GM18526 (cell line): ENCODE results near the gene SYTL2.

Source experiments
- POLR2A ChIP-seq: IDR thresholded peaks from 3 replicates; pipeline ENCODE4 v1.6.1; 2011; ENCODE audit not compliant: insufficient read length; ENCODE audit errors: extremely low read depth

SYTL2 gene

DNA sequence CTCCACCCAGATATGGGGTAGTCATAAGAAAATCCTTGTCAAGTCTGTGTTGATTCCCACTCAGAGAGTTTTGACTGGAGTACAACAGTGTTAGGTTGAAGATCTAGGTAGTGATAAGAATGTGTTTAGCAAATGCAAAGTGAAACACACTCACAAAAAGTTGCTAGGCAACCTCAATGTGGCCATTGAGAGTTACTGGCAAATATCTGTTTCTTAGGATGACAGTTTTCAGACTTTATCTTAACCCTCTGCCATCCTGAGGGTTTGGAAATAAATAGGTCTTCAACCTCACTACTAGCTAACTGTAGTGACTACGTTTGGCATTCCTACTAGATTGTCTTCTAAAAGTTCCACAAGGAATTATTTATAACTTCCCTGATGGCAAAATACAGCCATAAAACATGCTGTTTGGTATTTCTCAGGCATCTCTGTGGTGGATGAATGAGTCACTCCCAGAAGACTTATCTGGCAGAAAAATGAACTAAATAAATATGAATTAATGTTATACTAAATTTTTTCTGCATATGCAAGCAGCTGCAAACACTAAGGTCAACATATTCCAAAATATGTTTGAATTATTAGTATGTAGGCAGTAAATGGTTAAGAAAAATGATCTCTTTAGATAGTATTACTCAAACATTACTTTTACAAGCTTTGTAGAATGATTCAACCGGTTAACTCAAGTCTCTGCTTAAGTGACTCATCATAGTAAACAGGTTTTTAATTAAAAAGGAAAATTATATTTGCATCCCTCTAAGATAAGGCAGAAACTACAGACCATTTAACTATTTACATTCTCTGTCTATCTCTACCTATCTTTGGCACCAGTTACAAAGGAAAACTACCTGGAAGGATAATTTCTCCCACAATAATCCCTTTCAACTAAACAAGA is 17.1 kb upstream of the SYTL2 start:
- TF ChIP-seq POLR2A = no peak

DNA sequence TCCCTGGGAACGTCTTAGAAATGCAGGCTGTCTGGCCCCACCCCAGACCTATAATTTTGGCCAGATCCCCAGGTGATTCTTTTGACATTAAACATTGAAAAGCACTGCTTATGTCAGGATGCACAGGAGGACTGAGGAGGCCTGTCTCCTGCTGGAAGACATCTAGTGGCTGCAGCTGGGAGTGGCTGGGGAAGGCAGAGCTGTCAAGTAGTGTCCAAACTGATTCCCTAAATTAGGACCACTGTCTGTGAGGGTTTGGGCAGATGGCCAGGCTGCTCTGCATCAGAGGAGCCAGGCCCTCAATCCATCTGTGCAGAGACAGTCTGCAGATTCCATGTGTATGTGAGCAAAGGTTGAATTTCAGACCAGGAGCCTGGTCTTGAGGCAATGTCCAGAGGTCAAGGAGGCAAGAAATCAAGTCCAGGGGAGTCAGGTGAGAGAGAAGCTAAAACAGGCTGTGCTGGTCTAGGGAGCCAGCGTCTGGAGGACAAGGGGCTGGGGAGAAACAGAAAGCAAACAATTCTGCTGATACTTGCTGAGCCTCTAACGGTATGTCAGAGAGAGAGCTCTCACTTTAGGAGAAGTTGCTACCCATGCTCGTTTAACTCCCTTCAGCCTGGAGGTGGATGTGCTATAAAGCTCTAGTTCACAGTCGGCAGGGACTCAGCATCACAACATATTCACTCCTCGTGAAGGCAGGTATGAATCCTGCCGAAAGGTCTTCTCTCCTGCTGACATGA is 15.3 kb upstream of the SYTL2 start:
- TF ChIP-seq POLR2A = no peak

- TF ChIP-seq POLR2A = no peak
Measured at GRCh38 chr11:85825616-85826015, 14.7 kb upstream of the SYTL2 start.

- TF ChIP-seq POLR2A = no peak
Measured at GRCh38 chr11:85823816-85824215, 12.9 kb upstream of the SYTL2 start.

DNA sequence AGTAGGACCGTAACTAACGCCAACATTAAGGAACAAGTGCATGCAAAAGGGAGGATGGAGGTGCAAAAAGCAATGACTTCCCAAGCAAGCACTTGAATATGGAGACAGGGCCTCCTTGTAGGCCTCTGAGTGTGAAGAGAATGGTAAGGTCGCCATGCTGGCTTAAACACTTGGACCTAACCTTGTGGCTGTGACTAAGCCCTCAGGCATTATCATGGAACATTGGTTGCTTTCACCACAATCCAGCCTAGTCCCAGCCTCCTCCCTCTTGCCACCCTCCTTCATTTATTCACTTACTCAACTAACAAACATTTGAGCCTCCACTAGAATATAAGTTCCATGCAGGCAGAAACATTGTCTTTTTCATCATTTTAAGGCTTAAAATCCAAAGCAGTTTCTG is 11.9 kb upstream of the SYTL2 start:
- TF ChIP-seq POLR2A = no peak

DNA sequence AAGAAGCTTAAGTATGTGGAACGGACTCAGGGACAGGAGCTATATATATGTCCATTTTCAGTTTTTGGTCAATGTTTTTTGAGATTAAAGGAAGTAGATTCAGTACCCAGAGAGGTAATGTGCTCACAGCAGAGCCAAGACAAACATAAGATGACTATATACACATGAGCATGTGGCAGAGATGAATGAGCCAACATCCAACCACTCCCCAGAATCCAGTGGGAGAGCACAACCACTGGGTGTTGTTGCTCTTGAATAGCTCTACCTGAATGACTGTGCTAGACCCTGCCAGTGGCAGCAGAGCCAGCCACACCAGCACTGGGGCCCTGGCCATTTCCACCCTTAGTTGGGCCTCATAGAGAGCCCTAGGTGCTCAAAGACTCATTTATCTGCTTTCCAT is 10.7 kb upstream of the SYTL2 start:
- TF ChIP-seq POLR2A = no peak

DNA sequence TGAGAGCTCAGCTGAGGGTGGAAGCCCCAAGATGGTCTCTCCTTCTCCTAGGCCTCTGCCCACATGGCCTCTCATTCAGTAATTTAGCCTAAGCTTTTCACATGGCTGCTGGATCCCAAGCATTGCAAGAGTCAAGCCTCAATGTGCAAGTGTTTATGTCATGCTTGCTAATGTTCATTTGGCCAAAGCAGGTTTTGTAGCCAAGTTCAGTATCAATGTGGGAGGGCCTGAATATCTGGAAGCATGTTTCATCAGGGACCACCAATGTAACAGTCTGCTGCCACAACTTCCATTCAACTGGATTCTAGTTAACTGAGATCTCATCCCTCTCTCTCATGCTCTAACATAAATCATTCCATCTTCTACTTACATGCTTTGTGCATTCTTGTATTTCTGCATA is 8.5 kb upstream of the SYTL2 start:
- no peak for TF ChIP-seq POLR2A

DNA sequence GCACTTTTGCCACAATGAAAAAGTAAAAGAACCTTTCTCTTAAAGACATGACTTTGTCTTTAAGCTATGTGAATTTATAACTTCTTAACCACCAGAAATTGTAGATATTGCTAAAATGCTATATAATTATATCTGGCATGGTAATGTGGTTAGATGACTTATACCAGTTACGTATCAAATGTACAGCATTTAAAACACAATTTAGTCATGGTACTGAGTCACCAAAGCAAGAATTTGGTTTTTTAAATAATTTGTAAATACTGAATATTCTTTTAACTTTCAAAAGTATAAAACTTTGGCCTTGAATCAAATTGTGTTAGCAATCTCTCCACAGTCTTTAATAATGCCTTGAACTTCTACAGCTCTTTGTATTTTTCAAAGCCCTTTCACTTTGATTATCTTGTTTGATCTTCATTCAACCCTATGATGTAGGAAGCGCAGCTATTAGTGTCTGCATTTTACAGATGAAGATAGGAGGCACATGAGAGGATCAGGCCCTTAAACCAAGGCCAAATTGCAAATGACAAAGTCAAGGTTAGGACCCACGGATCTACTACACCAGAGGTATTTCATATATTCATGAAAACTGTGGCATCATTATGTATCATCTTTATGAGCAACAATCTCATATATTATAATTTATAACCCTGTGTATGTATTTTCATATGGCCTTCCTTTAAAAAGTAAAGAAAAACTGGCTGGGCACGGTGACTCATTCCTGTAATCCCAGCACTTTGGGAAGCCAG is 4.4 kb upstream of the SYTL2 start:
- no peak for TF ChIP-seq POLR2A

GRCh38 chr11:85813721-85814120 is 2.8 kb upstream of the SYTL2 start:
- no peak for TF ChIP-seq POLR2A

- TF ChIP-seq POLR2A = no peak
Measured at GRCh38 chr11:85811624-85812023, 683 bp upstream of the SYTL2 start.

DNA sequence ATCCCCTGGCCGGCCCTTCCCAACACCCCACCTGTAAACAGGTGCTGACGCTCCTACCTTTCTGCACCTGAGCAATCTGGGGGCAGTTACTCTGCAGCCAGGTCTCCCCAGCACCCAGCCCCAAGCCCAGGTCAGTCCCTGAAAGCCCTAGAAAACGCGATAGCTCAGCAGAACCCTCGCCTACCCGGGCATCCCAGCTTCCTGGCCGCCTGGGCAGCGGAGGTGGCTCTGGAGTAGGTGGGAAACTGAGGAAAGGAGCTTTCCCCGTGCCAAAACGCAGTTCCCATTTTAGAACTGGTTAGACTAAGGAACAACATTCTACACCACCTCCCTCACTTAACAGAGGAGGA is 445 bp downstream of the SYTL2 start:
- TF ChIP-seq POLR2A = no peak

DNA sequence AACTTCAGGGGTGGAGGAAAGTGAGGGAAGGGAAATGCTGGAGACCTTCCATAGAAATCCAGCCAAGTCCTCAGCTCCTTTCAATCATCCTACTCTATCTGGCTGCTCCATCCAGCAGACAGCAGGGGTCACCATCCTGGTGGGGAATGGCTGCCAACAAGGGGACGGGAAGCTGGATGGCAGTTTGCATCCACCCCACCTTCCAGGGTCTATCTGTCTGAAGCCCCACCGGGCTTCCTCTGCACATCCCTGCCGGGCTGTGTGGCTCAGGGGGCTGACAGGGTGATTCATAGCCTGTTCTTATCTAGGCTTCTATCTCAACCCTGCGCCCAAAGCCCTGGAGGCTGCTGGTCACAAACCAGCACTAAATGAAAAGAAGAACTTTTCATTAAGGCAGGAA is 1.1 kb downstream of the SYTL2 start:
- no peak for TF ChIP-seq POLR2A

GRCh38 chr11:85809191-85809590 is 1.8 kb downstream of the SYTL2 start:
- no peak for TF ChIP-seq POLR2A

GRCh38 chr11:85806876-85807275 is 4.1 kb downstream of the SYTL2 start:
- no peak for TF ChIP-seq POLR2A

DNA sequence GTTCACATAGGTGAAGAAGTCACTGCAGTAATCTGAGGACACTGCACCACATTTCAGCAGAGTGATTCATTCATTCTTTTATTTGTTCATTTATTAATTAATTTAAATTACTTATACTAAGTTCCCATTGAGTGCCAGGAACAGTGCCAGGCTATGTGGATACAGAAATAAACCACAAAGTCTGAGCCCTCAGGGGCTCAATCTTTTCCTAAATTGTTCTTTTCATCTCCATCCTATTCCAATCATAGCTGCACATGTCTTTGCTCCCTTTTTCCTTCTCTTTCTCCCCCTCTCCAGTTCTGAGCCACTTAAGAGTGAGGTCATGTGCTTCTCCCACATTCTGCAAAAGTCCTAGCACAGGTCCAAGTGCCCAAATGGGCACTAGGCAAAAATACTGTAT is 4.9 kb downstream of the SYTL2 start:
- no peak for TF ChIP-seq POLR2A

- TF ChIP-seq POLR2A = no peak
Measured at GRCh38 chr11:85805387-85805786, 5.6 kb downstream of the SYTL2 start.

GRCh38 chr11:85803920-85804319 is 7.0 kb downstream of the SYTL2 start:
- no peak for TF ChIP-seq POLR2A

GRCh38 chr11:85803303-85803702 is 7.6 kb downstream of the SYTL2 start:
- no peak for TF ChIP-seq POLR2A
